VCaP (cell line): ENCODE measurements around the gene CCNH.

Experiments used
- H3K27ac ChIP-seq: fragments of 450-650 bp; 2 replicates; pipeline ENCODE4 v1.5.1; 2017
- CTCF ChIP-seq: fragments of 450-650 bp; conservative IDR thresholded peaks from 2 replicates; pipeline ENCODE4 v1.5.1; 2017; ENCODE audit warnings: mild to moderate bottlenecking, moderate library complexity

CCNH gene

DNA sequence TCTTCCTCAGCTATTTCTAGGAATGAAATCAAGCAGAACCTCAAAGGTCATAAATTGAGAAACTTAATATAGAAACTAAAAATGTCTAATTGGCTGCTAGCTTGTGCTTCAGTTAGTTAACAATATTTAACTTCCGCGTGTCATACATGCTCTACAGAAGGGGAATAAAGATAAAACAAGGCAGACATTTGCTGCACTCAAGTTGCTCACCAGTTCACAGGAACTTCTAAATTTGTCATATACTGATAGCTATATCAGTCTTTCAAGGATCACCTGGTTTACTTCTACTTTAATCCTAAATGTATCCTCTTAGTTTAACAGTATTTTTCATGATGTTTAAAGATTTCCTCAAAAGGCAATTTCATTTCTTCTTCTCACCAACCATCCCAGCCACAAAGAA is 8.4 kb downstream of the CCNH start:
- H3K27ac ChIP-seq: no peak overlapping the region
- no peak for TF ChIP-seq CTCF

GRCh38 chr5:87403899-87404298 is 8.8 kb downstream of the CCNH start:
- no peak overlapping the region for H3K27ac ChIP-seq
- TF ChIP-seq CTCF: no peak

DNA sequence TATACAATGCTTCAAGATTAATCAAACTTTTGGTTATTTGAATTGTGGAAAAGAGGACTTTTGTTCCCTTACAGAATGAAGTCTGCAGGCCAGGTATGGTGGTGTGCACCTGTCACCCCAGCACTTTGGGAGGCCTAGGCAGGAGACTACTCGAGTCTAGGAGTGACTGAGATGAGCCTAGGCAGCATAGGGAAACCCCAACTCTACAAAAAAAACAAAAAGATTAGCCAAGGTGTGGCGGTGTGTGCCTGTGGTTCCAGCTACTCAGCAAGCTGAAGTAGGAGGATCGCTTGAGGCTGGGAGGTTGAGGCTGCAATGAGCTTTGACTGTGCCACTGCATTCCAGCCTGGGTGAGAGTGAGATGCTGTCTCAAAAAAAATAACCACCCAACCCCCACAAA is 9.3 kb downstream of the CCNH start:
- no peak overlapping the region for H3K27ac ChIP-seq
- no peak for TF ChIP-seq CTCF

- no peak overlapping the region for H3K27ac ChIP-seq
- no peak for TF ChIP-seq CTCF
Measured at GRCh38 chr5:87401626-87402025, 11.1 kb downstream of the CCNH start.

DNA sequence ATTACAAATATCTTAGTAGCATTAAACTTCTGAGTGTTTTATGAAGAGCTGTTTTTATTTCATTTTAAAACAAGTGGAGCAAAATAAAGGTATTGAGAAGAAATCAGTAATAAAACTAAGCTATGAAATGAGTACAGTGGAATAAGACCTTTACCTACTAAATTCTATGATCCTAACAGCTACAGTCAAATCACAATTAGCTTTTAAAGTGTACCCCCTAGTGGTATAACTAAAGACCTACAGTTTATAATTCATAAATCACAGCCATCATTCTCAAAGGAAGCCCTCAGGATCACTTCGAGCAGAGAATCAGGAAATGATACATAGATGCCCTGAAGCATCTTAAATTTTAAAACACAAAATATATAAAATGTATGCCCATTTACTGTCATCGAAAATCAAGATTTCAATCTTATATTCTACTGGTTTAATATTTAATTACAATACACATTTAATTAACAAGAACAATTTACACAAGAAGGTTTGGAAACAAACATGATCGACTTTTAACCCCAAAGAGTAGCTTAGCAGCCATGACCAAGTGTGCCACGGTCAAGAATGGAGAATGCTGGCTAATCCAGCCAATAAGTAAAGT is 12.3 kb downstream of the CCNH start:
- TF ChIP-seq CTCF: peak; percentile 67

DNA sequence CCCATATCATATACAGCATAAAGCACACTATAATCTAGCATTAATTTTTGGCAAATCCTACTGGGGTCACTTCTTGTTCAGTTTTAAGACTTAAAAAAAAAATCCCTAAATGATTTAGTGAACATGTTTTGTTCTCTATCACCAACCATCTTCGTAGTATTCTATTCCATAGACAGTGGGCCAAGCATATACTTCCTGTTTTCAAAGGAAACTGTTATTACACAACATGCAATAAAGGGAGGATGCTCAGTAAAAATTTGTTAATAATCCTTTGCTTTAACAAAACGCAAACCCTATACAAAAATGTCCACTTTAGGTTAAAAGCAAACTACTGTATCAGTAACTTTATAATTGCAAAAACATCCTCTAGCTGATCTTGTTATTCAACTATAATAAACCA is 13.0 kb downstream of the CCNH start:
- no peak for TF ChIP-seq CTCF
- no peak overlapping the region for H3K27ac ChIP-seq

More for the DNA sequence above, 12.3 kb downstream of the CCNH start:
- H3K27ac ChIP-seq: no peak overlapping the region

DNA sequence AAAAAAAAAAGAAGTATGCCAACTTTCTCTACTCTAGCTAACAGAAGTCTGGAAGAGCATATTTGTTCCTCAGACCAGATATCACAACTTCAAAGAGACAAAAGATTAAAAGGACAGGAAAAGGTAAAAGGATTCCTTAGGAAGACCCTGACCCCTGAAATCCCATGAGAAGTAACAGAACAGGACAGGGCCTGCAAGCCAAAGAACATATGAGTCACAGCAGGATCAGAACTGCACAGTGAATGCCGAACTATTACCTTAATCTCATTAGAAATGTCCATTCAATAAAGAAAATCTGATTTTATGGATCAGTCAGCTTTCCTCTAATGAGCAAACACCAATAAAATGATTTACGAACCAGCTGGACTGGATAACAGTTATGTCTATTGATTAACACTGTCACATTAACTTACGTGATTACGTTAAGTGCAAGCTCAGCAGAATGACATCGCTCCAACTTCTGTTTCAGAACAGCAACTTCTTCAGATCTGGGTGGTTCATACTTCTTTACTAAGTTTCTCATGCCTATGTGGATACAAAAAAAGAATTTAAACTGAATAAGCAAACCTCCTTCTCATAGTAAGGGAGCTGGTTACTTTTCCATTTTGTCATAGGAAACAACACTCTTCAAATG is 13.6 kb downstream of the CCNH start:
- no peak for TF ChIP-seq CTCF
- no peak overlapping the region for H3K27ac ChIP-seq
